Heart left ventricle (tissue), 16 donors: ENCODE data around the gene UBE4A. TPM values are rescaled to one million over a fixed set of nuclear protein-coding genes. Genes with fewer than 3 reads are reported as not detected.

Source experiments
- ATAC-seq, 4 donors: fragments of 200-7000 bp; cut with Tn5 transposase; one replicate each; pipeline ENCODE4 v1.9.1; 2020 to 2022; ENCODE audit warnings: moderate library complexity in 4 of 4, mild to moderate bottlenecking in 3 of 4, moderate number of reproducible peaks in 1 of 4
- DNase-seq, 5 donors: peaks; one replicate each; pipeline ENCODE4 v3.0.0-alpha.2; 2020
- H3K27ac ChIP-seq, 12 donors: fragments of 200-600 bp; sonication (generic) in 4 of 12; one replicate each; pipeline versions ENCODE4 v1.5.0 to v1.8.0; 2016 to 2022; ENCODE audit warnings: mild to moderate bottlenecking in 2 of 12
- H3K27me3 ChIP-seq, 9 donors: fragments of 200-600 bp; sonication (generic) in 2 of 9; one replicate each; pipeline versions ENCODE4 v1.5.1 to v1.8.0; 2016 to 2022; ENCODE audit warnings: mild to moderate bottlenecking in 3 of 9
- H3K36me3 ChIP-seq, 9 donors: fragments of 200-600 bp; sonication (generic) in 2 of 9; one replicate each; pipeline versions ENCODE4 v1.5.0 to v1.8.0; 2018 to 2022; ENCODE audit warnings: mild to moderate bottlenecking in 2 of 9
- H3K4me1 ChIP-seq, 12 donors: fragments of 200-600 bp; sonication (generic) in 4 of 12; one replicate each; pipeline versions ENCODE4 v1.5.0 to v1.8.0; 2016 to 2022; ENCODE audit warnings: mild to moderate bottlenecking in 3 of 12
- H3K4me3 ChIP-seq, 12 donors: fragments of 200-600 bp; sonication (generic) in 4 of 12; one replicate each; pipeline versions ENCODE4 v1.5.0 to v1.8.0; 2017 to 2022; ENCODE audit warnings: mild to moderate bottlenecking in 9 of 12, moderate library complexity in 4 of 12
- H3K9me3 ChIP-seq, 12 donors: fragments of 200-600 bp; sonication (generic) in 4 of 12; one replicate each; pipeline versions ENCODE4 v1.5.0 to v1.8.0; 2016 to 2022; ENCODE audit warnings: mild to moderate bottlenecking in 1 of 12
- CTCF ChIP-seq, 12 donors: fragments of 200-600 bp; sonication (generic) in 4 of 12; IDR thresholded peaks; one replicate each; pipeline versions ENCODE4 v1.5.0 to v1.8.0; 2018 to 2022; ENCODE audit warnings: antibody characterized with exemption in 12 of 12, mild to moderate bottlenecking in 5 of 12
- POLR2A ChIP-seq, 2 donors: fragments of 450-650 bp; IDR thresholded peaks; one replicate each; pipeline ENCODE4 v1.6.1; 2017; ENCODE audit warnings: antibody characterized with exemption in 2 of 2, mild to moderate bottlenecking in 2 of 2, moderate library complexity in 2 of 2
- WGBS, 4 donors: extraction: QIAGEN DNeasy Blood & Tissue Kit in 2 of 4; methylation state at CpG; one replicate each; pipeline versions ENCODE4 v1.1.5 to v1.1.7; 2013 to 2018; 5-methylcytosine and 5-hydroxymethylcytosine counted together
- intact Hi-C, 10 donors: fragments of 100-400 bp; cut with DNase I; formaldehyde crosslinking; loops; one replicate each; pipeline versions ENCODE4 v1.11.1 to v1.14.2; 2022
- polyA plus RNA-seq, 2 donors: library from polyadenylated mRNA; stranded (reverse); fragments of 200-250 nt; gene quantifications; one replicate each; pipeline ENCODE4 v1.2.3, GENCODE V29; 2013
- total RNA-seq, 9 donors: library from RNA; depleted of rRNA in 2 of 9; stranded (reverse); fragments of >200 nt in 2 of 9; fragmentation: NEBNext Ultra II Directional in 3 of 9; extraction: Animal tissue kit (Norgen Biotek cat#: 25700) in 3 of 9; gene quantifications; one replicate each; pipeline versions ENCODE4 v1.1.0 to v1.2.4, GENCODE V29; 2016 to 2023
- donor health status: ischemic (EF 13 %, LVEDD 7.1; RV severe dilation, severe dysfunction).
- donor health status: healthy with polysubstance abuse.
- donor health status: DM: no; HTN: yes; CAD: no.
- donor health status: DM: no; HTN: no; CAD: no.
- donor health status: ischemic (EF 25% LVEDD 6.9; RV normal size, moderate dysfunction).
- donor health status: ischemic (EF 25% LVEDD 5.7; RV mildly dilated, moderate dysfunction).
- donor health status: healthy.
- donor health status: DM: yes; HTN: yes; CAD: no.
- donor health status: ischemic (EF 35%, LVEDD 5.7; RV mildly dilated, moderate dysfunction).
- donor health status: nonischemic (EF 11% LVEDD 7.7; RV severe dilation, severe dysfunction).
- donor health status: DM: yes; HTN: yes; CAD: no.
- donor health status: PGD.
- donor health status: ischemic (EF 29% LVEDD 5.4; RV normal size, mild dysfunction).
- donor health status: nonischemic (EF 23%, LVEDD 6.1; RV moderate dilation, normal function).

UBE4A gene
- total and polyA plus RNA-seq, 11 donors = 13.0 to 50.3 (median 39.7) TPM

- ATAC-seq = no peak
- Histone ChIP-seq H3K4me3 (no peak overlapping the region), H3K9me3 (no peaks in the 10 kb centered on the region), H3K27ac (no peak overlapping the region), H3K36me3 (no peaks in the 10 kb centered on the region), H3K4me1 (peaks cover 0 to 51% (median 4%) of the 10 kb centered on the region in 12 donors), H3K27me3 (peaks cover 0 to 4% (median 0%) of the 10 kb centered on the region in 9 donors)
- 62 to 76% (median 70%) methylated on average over 5 of the region's 5 CpGs for WGBS, 4 donors
- intact Hi-C loops = no loop called here
- DNase-seq = no peak
- TF ChIP-seq POLR2A (IDR thresholded peaks at IDR 0.05) (no peak), CTCF (IDR thresholded peaks at IDR 0.05) (no peak)
Observed at GRCh38 chr11:118321386-118322082, 37.9 kb upstream of the UBE4A start.

- no peak for DNase-seq
- Histone ChIP-seq H3K4me1 (peaks cover 0 to 39% (median 0%) of the 10 kb centered on the region in 12 donors), H3K9me3 (no peaks in the 10 kb centered on the region), H3K27me3 (peaks cover 0 to 4% (median 0%) of the 10 kb centered on the region in 9 donors), H3K36me3 (no peaks in the 10 kb centered on the region), H3K4me3 (no peak overlapping the region), H3K27ac (no peak overlapping the region)
- no peak for ATAC-seq
- 93 to 95% (median 94%) methylated on average over 19 of the region's 19 CpGs for WGBS, 4 donors
- TF ChIP-seq CTCF (IDR thresholded peaks at IDR 0.05) = no peak
- TF ChIP-seq POLR2A (IDR thresholded peaks at IDR 0.05) = no peak
- intact Hi-C loops = no loop called here
Observed at GRCh38 chr11:118322721-118323120, 36.7 kb upstream of the UBE4A start.

GRCh38 chr11:118325283-118325682, 34.1 kb upstream of the UBE4A start:
- H3K27me3 ChIP-seq = peaks cover 0 to 4% (median 0%) of the 10 kb centered on the region in 9 donors
- no peak for ATAC-seq
- no peak for TF ChIP-seq CTCF (IDR thresholded peaks at IDR 0.05)
- no peak for TF ChIP-seq POLR2A (IDR thresholded peaks at IDR 0.05)
- DNase-seq = no peak
- intact Hi-C loops = no loop called here
- no peaks in the 10 kb centered on the region for H3K36me3 ChIP-seq
- peaks cover 0 to 5% (median 0%) of the 10 kb centered on the region in 12 donors for H3K9me3 ChIP-seq
- H3K27ac ChIP-seq = no peak overlapping the region
- peaks cover 0 to 13% (median 0%) of the 10 kb centered on the region in 12 donors for H3K4me1 ChIP-seq
- no peak overlapping the region for H3K4me3 ChIP-seq

GRCh38 chr11:118328745-118329144, 30.7 kb upstream of the UBE4A start:
- intact Hi-C loops = no loop called here
- Histone ChIP-seq H3K4me1 (no peaks in the 10 kb centered on the region), H3K4me3 (no peak overlapping the region), H3K9me3 (peaks cover 0 to 5% (median 0%) of the 10 kb centered on the region in 12 donors), H3K36me3 (no peaks in the 10 kb centered on the region), H3K27me3 (peaks cover 0 to 4% (median 0%) of the 10 kb centered on the region in 9 donors), H3K27ac (no peak overlapping the region)
- no peak for ATAC-seq
- no peak for DNase-seq
- TF ChIP-seq POLR2A (IDR thresholded peaks at IDR 0.05) = no peak

GRCh38 chr11:118334745-118335144, 24.7 kb upstream of the UBE4A start:
- 64 to 89% (median 72%) methylated on average over 1 of the region's 1 CpG for WGBS, 4 donors
- intact Hi-C loops = no loop called here
- Histone ChIP-seq H3K4me1 (peaks cover 0 to 6% (median 0%) of the 10 kb centered on the region in 12 donors), H3K36me3 (no peaks in the 10 kb centered on the region), H3K4me3 (no peak overlapping the region), H3K27me3 (no peaks in the 10 kb centered on the region), H3K9me3 (peaks cover 0 to under 1% (median 0%) of the 10 kb centered on the region in 12 donors), H3K27ac (no peak overlapping the region)
- TF ChIP-seq POLR2A (IDR thresholded peaks at IDR 0.05) = no peak
- no peak for TF ChIP-seq CTCF (IDR thresholded peaks at IDR 0.05)
- DNase-seq = no peak
- ATAC-seq = no peak
